ENCODE data around the gene RNLS. TPM values are rescaled to one million over a fixed set of nuclear protein-coding genes. Genes with fewer than 3 reads are reported as not detected.

Gene RNLS
- total and polyA plus RNA-seq, 4 experiments from 2014 or later = 1.7 to 5.8 (median 2.7) TPM

- Mint-ChIP-seq H3K27ac (no peak overlapping the region), H3K4me1 (no peaks in the 10 kb centered on the region), H3K4me3 (no peak overlapping the region), H3K9me3 (peaks cover 0 to 6% (median 3%) of the 10 kb centered on the region in 8 donors), H3K36me3 (peaks cover 0 to 5% of the 10 kb centered on the region in 2 donors), H3K27me3 (no peaks in the 10 kb centered on the region)
- Histone ChIP-seq H3K4me1 (ENCODE audit: insufficient read depth, low read length) (no peaks in the 10 kb centered on the region), H3K27ac (ENCODE audit: low read depth, low read length) (no peak overlapping the region), H3K9me3 (ENCODE audit: control insufficient read depth in 1 of 2, low read length in 2 of 2) (no peaks in the 10 kb centered on the region), H3K36me3 (ENCODE audit: insufficient read depth, low read length) (no peaks in the 10 kb centered on the region), H3K27me3 (ENCODE audit: insufficient read depth, low read length) (no peaks in the 10 kb centered on the region), H3K4me3 (ENCODE audit: low read length in 2 of 2) (no peak overlapping the region)
- ChIA-PET POLR2A (ENCODE audit: partially characterized antibody) (no interaction called here), CTCF (ENCODE audit: partially characterized antibody) (no interaction called here)
- intact Hi-C loops (cut with micrococcal nuclease) = no loop called here
- no peak for DNase-seq
Measured at GRCh38 chr10:88228130-88228529, 355.0 kb downstream of the RNLS start.

- CTCF ChIA-PET (ENCODE audit: partially characterized antibody) = no interaction called here
- Histone ChIP-seq H3K27me3 (ENCODE audit: insufficient read depth, low read length) (no peaks in the 10 kb centered on the region), H3K27ac (ENCODE audit: low read depth, low read length) (no peak overlapping the region), H3K9me3 (ENCODE audit: control insufficient read depth in 1 of 2, low read length in 2 of 2) (no peaks in the 10 kb centered on the region), H3K36me3 (ENCODE audit: insufficient read depth, low read length) (no peaks in the 10 kb centered on the region), H3K4me1 (ENCODE audit: insufficient read depth, low read length) (no peaks in the 10 kb centered on the region), H3K4me3 (ENCODE audit: low read length in 2 of 2) (no peak overlapping the region)
- no peak overlapping the region for H3K27ac Mint-ChIP-seq
- POLR2A ChIA-PET (ENCODE audit: partially characterized antibody) = no interaction called here
- no peak for DNase-seq
- peaks cover 0 to 5% of the 10 kb centered on the region in 2 donors for H3K36me3 Mint-ChIP-seq
- peaks cover 0 to 6% (median 3%) of the 10 kb centered on the region in 8 donors for H3K9me3 Mint-ChIP-seq
- no peak overlapping the region for H3K4me3 Mint-ChIP-seq
- no peaks in the 10 kb centered on the region for H3K27me3 Mint-ChIP-seq
- intact Hi-C loops (cut with micrococcal nuclease) = no loop called here
- no peaks in the 10 kb centered on the region for H3K4me1 Mint-ChIP-seq
Measured at GRCh38 chr10:88227342-88228018, 355.6 kb downstream of the RNLS start.

GRCh38 chr10:88226891-88227290, 356.2 kb downstream of the RNLS start:
- no peak overlapping the region for H3K27ac ChIP-seq (ENCODE audit: low read depth, low read length)
- intact Hi-C loops (cut with micrococcal nuclease) = no loop called here
- Mint-ChIP-seq H3K4me1 (no peaks in the 10 kb centered on the region), H3K27ac (no peak overlapping the region), H3K4me3 (no peak overlapping the region), H3K9me3 (peaks cover 0 to 6% (median 3%) of the 10 kb centered on the region in 8 donors), H3K36me3 (peaks cover 0 to 5% of the 10 kb centered on the region in 2 donors), H3K27me3 (no peaks in the 10 kb centered on the region)
- ChIA-PET CTCF (ENCODE audit: partially characterized antibody) (no interaction called here), POLR2A (ENCODE audit: partially characterized antibody) (no interaction called here)
- no peaks in the 10 kb centered on the region for H3K9me3 ChIP-seq (ENCODE audit: control insufficient read depth in 1 of 2, low read length in 2 of 2)
- H3K4me1 ChIP-seq (ENCODE audit: insufficient read depth, low read length) = no peaks in the 10 kb centered on the region
- no peak for DNase-seq
- H3K36me3 ChIP-seq (ENCODE audit: insufficient read depth, low read length) = no peaks in the 10 kb centered on the region
- no peaks in the 10 kb centered on the region for H3K27me3 ChIP-seq (ENCODE audit: insufficient read depth, low read length)
- H3K4me3 ChIP-seq (ENCODE audit: low read length in 2 of 2) = no peak overlapping the region

DNA sequence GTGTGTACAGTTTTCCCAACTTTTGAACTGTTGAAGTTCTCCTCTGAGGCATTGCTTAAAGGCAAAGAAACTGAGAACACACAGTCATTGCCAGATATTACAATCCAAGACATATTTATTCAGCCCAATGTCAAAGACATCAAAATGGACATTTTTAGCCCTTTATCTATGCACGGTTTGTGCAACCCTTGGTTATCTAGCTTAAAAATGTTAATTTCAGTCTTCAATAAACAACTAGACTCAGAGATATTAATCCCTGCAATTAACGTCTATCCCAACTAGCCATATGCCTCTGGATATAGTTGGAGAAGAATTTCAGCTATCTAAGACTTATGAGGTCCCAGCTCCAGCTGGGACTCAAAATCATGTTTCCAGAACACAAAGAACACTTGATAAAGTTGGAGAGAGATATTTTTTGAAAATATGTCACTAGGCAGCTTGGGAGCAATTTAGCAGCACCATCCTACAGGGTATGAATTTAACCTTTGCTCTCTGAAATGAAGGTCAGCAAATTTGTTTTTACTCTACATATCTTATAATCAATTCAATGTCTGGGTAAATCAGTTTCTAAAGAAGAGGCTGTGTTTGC, 357.0 kb downstream of the RNLS start:
- Histone ChIP-seq H3K4me1 (ENCODE audit: insufficient read depth, low read length) (no peaks in the 10 kb centered on the region), H3K27ac (ENCODE audit: low read depth, low read length) (no peak overlapping the region), H3K27me3 (ENCODE audit: insufficient read depth, low read length) (no peaks in the 10 kb centered on the region), H3K4me3 (ENCODE audit: low read length in 2 of 2) (no peak overlapping the region), H3K36me3 (ENCODE audit: insufficient read depth, low read length) (no peaks in the 10 kb centered on the region), H3K9me3 (ENCODE audit: control insufficient read depth in 1 of 2, low read length in 2 of 2) (no peaks in the 10 kb centered on the region)
- CTCF ChIA-PET (ENCODE audit: partially characterized antibody) = interaction anchor here (0.6 to 1.1 kb wide), 3 partner anchors 57 to 126 kb away, joined by 3 to 5 read pairs (median 4); no protein-coding TSS in a partner anchor
- no peak for DNase-seq
- Mint-ChIP-seq H3K4me1 (no peaks in the 10 kb centered on the region), H3K36me3 (peaks cover 0 to 5% of the 10 kb centered on the region in 2 donors), H3K4me3 (no peak overlapping the region), H3K9me3 (peaks cover 0 to 6% (median 3%) of the 10 kb centered on the region in 8 donors), H3K27me3 (no peaks in the 10 kb centered on the region), H3K27ac (no peak overlapping the region)
- intact Hi-C loops (cut with micrococcal nuclease) = no loop called here
- POLR2A ChIA-PET (ENCODE audit: partially characterized antibody) = interaction anchor here (1.4 kb wide), 1 partner anchor 12 kb away, joined by 3 read pairs; no protein-coding TSS in a partner anchor

Other genes starting within 250 kb of the RNLS start
- under 1 TPM; 0.19 to 0.32 TPM for gene LIPJ, start 3.4 kb upstream of the RNLS start, total RNA-seq
- not detected for gene LIPJ, start 3.4 kb upstream of the RNLS start, polyA plus RNA-seq
- gene LIPF, start 81.1 kb upstream of the RNLS start, total RNA-seq = not detected
- not detected for gene LIPF, start 81.1 kb upstream of the RNLS start, polyA plus RNA-seq
- not detected for gene LIPK, start 122.9 kb upstream of the RNLS start, total RNA-seq
- gene LIPK, start 122.9 kb upstream of the RNLS start, polyA plus RNA-seq = not detected
- gene LIPN, start 176.7 kb upstream of the RNLS start, total RNA-seq = not detected
- gene LIPN, start 176.7 kb upstream of the RNLS start, polyA plus RNA-seq = under 1 TPM in 1 of 2 donors, not detected in 1; 0.22 TPM
- gene LIPM, start 219.4 kb upstream of the RNLS start, total RNA-seq = not detected
- gene LIPM, start 219.4 kb upstream of the RNLS start, polyA plus RNA-seq = not detected

Measured in CD4-positive, alpha-beta memory T cell (primary cell).